Uterus (tissue), 2 donors: ENCODE measurements around the gene PLPP2.

ENCODE experiments used
- CTCF ChIP-seq, 4 experiments: fragments of 200-600 bp in 2 of 4; fragments of 450-650 bp in 2 of 4; sonication (generic) in 2 of 4; IDR thresholded peaks; one replicate each; pipeline ENCODE4 v1.5.1; 2016 to 2019; ENCODE audit warnings: antibody characterized with exemption in 4 of 4, mild to moderate bottlenecking in 2 of 4, moderate library complexity in 1 of 4
- POLR2A ChIP-seq, 2 donors: fragments of 450-650 bp; IDR thresholded peaks; one replicate each; pipeline ENCODE4 v1.6.1; 2016; ENCODE audit warnings: antibody characterized with exemption in 2 of 2, mild to moderate bottlenecking in 1 of 2, moderate library complexity in 1 of 2

- TF ChIP-seq POLR2A (IDR thresholded peaks at IDR 0.05) (no peak), CTCF (IDR thresholded peaks at IDR 0.05) (no peak)
Observed at GRCh38 chr19:340620-341385, 49.6 kb upstream of the PLPP2 start.
